GM12878 (cell line): Measurements from ENCODE around the gene SEMA3A.

Experiments used
- ESRRA ChIP-seq: IDR thresholded peaks from 2 replicates; pipeline ENCODE4 v1.6.1; 2012; ENCODE audit warnings: mild to moderate bottlenecking, low read length, improper control_type of control experiment
- EZH2 ChIP-seq: IDR thresholded peaks from 2 replicates; pipeline ENCODE4 v1.6.1; 2012; ENCODE audit warnings: low read depth, mild to moderate bottlenecking, control low read depth, inconsistent platforms, low read length, borderline replicate concordance; ENCODE audit not compliant: control insufficient read depth
- MEF2A ChIP-seq: IDR thresholded peaks from 2 replicates; pipeline ENCODE4 v1.6.1; 2011; ENCODE audit warnings: low read depth, mild to moderate bottlenecking, low read length, moderate library complexity; ENCODE audit not compliant: insufficient read depth
- SUPT20H ChIP-seq: IDR thresholded peaks from 2 replicates; pipeline ENCODE4 v1.6.1; 2011; ENCODE audit warnings: low read depth, mild to moderate bottlenecking, low read length, moderate library complexity, borderline replicate concordance; ENCODE audit not compliant: control insufficient read depth
- YBX1 ChIP-seq: fragments of 450-650 bp; IDR thresholded peaks from 2 replicates; pipeline ENCODE4 v1.6.1; 2016; ENCODE audit warnings: antibody characterized with exemption
- TF ChIP-seq, protein P1 (sequence below), 3 experiments: IDR thresholded peaks in 2 of 3; conservative IDR thresholded peaks in 1 of 3; 2 replicates each; pipeline ENCODE4 v1.5.1; 2011; ENCODE audit warnings: low read depth in 3 of 3, low read length in 3 of 3, mild to moderate bottlenecking in 3 of 3, control low read depth in 2 of 3, moderate library complexity in 2 of 3, inconsistent platforms in 1 of 3, mixed read lengths in 1 of 3; ENCODE audit not compliant: control insufficient read depth in 2 of 3, insufficient read depth in 1 of 3; ENCODE audit errors: extremely low read depth in 1 of 3
- TF ChIP-seq, protein P2 (sequence below): IDR thresholded peaks from 2 replicates; pipeline ENCODE4 v1.6.1; 2012; ENCODE audit warnings: low read depth, low read length, improper control_type of control experiment

- TF ChIP-seq SUPT20H: no peak
- TF ChIP-seq MEF2A: no peak
- TF ChIP-seq, protein P1, sequence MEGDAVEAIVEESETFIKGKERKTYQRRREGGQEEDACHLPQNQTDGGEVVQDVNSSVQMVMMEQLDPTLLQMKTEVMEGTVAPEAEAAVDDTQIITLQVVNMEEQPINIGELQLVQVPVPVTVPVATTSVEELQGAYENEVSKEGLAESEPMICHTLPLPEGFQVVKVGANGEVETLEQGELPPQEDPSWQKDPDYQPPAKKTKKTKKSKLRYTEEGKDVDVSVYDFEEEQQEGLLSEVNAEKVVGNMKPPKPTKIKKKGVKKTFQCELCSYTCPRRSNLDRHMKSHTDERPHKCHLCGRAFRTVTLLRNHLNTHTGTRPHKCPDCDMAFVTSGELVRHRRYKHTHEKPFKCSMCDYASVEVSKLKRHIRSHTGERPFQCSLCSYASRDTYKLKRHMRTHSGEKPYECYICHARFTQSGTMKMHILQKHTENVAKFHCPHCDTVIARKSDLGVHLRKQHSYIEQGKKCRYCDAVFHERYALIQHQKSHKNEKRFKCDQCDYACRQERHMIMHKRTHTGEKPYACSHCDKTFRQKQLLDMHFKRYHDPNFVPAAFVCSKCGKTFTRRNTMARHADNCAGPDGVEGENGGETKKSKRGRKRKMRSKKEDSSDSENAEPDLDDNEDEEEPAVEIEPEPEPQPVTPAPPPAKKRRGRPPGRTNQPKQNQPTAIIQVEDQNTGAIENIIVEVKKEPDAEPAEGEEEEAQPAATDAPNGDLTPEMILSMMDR (IDR thresholded peaks at IDR 0.05 in 2 of 3, conservative IDR thresholded peaks at IDR 0.05 in 1 of 3; ENCODE audit: control insufficient read depth in 2 of 3, extremely low read depth in 1 of 3, insufficient read depth in 1 of 3, low read depth in 3 of 3, low read length in 3 of 3): peak in 1 of 3 experiments; percentile 13; a peak in 1 of 6 replicates
- no peak for TF ChIP-seq ESRRA
- no peak for TF ChIP-seq YBX1
- TF ChIP-seq EZH2: no peak
- TF ChIP-seq, protein P2, sequence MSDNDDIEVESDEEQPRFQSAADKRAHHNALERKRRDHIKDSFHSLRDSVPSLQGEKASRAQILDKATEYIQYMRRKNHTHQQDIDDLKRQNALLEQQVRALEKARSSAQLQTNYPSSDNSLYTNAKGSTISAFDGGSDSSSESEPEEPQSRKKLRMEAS: no peak
Observed at GRCh38 chr7:83934118-83934734, 260.4 kb downstream of the SEMA3A start.
